Endothelial cell (in vitro differentiated cells): ENCODE results near the gene GSG1L. TPM values are rescaled to one million over a fixed set of nuclear protein-coding genes. Genes with fewer than 3 reads are reported as not detected.

Experiments
- DNase-seq: peaks from one replicate; pipeline ENCODE4 v3.0.0; 2021; ENCODE audit warnings: low spot score
- H3K27ac Mint-ChIP-seq: one replicate; pipeline ENCODE4 v1.8.0; 2021; ENCODE audit warnings: mixed read lengths, inconsistent platforms; ENCODE audit not compliant: unreplicated experiment
- H3K27me3 Mint-ChIP-seq: one replicate; pipeline ENCODE4 v1.8.0; 2021; ENCODE audit warnings: mild to moderate bottlenecking, moderate library complexity, mixed read lengths, inconsistent platforms; ENCODE audit not compliant: unreplicated experiment
- H3K36me3 Mint-ChIP-seq: one replicate; pipeline ENCODE4 v1.8.0; 2021; ENCODE audit warnings: mild to moderate bottlenecking, low read depth, mixed read lengths, inconsistent platforms; ENCODE audit not compliant: unreplicated experiment
- H3K4me1 Mint-ChIP-seq: one replicate; pipeline ENCODE4 v1.8.0; 2021; ENCODE audit warnings: mild to moderate bottlenecking, mixed read lengths, inconsistent platforms; ENCODE audit not compliant: unreplicated experiment
- H3K4me3 Mint-ChIP-seq: one replicate; pipeline ENCODE4 v1.8.0; 2021; ENCODE audit warnings: mild to moderate bottlenecking, mixed read lengths, inconsistent platforms; ENCODE audit not compliant: unreplicated experiment
- H3K9me3 Mint-ChIP-seq: one replicate; pipeline ENCODE4 v1.8.0; 2021; ENCODE audit warnings: mixed read lengths, inconsistent platforms; ENCODE audit not compliant: unreplicated experiment
- CTCF ChIP-seq: fragments of 200-600 bp; sonication (generic); IDR thresholded peaks from one replicate; pipeline ENCODE4 v1.5.0; 2021; ENCODE audit warnings: antibody characterized with exemption; ENCODE audit not compliant: unreplicated experiment
- total RNA-seq: library from RNA; stranded (reverse); fragmentation: NEBNext Ultra II Directional; extraction: Animal tissue kit (Norgen Biotek cat#: 25700); gene quantifications from one replicate; pipeline ENCODE4 v1.2.1, GENCODE V29; 2021; ENCODE audit not compliant: unreplicated experiment

The GSG1L gene
- total RNA-seq, 1 donor from 2014 or later: 0.38 TPM

- TF ChIP-seq CTCF: no peak
- H3K27ac Mint-ChIP-seq: no peak overlapping the region
Observed at GRCh38 chr16:28000314-28001169, 63.0 kb downstream of the GSG1L start.

DNA sequence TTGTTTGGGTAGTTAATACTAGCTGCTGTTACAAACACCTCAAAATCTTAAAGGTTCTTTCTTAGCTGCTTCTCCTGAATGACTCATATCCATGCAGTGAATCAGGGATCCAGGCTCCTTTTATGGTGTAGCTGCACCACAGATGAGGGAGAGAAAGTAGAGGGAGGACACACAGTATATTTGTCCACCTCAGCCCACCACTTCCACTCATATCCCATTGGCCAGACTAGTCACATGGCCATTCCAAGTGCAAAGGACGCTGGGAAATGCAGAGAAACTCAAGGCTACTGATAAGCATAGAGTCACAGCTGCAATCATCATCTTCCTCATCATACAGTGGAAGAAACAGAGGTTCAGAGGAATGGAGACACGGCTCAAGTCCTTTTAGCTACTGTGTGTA, 63.8 kb downstream of the GSG1L start:
- Mint-ChIP-seq H3K36me3 (peaks cover 3% of the 10 kb centered on the region), H3K27me3 (peaks cover 5% of the 10 kb centered on the region), H3K9me3 (no peaks in the 10 kb centered on the region), H3K27ac (no peak overlapping the region), H3K4me1 (no peaks in the 10 kb centered on the region), H3K4me3 (no peak overlapping the region)
- no peak for DNase-seq
- TF ChIP-seq CTCF: no peak

More at GRCh38 chr16:28000314-28001169, 63.0 kb downstream of the GSG1L start:
- no peak for DNase-seq
- no peaks in the 10 kb centered on the region for H3K9me3 Mint-ChIP-seq
- no peaks in the 10 kb centered on the region for H3K4me1 Mint-ChIP-seq
- peaks cover 5% of the 10 kb centered on the region for H3K27me3 Mint-ChIP-seq
- H3K4me3 Mint-ChIP-seq: no peak overlapping the region
- peaks cover 3% of the 10 kb centered on the region for H3K36me3 Mint-ChIP-seq

- Mint-ChIP-seq H3K4me3 (no peak overlapping the region), H3K4me1 (no peaks in the 10 kb centered on the region), H3K9me3 (no peaks in the 10 kb centered on the region), H3K27me3 (peaks cover 1% of the 10 kb centered on the region), H3K27ac (no peak overlapping the region), H3K36me3 (peaks cover 3% of the 10 kb centered on the region)
- no peak for TF ChIP-seq CTCF
- DNase-seq: no peak
Observed at GRCh38 chr16:27995378-27995777, 68.1 kb downstream of the GSG1L start.

GRCh38 chr16:27994686-27995085, 68.8 kb downstream of the GSG1L start:
- no peak overlapping the region for H3K27ac Mint-ChIP-seq
- no peak for TF ChIP-seq CTCF
- H3K4me3 Mint-ChIP-seq: no peak overlapping the region
- H3K9me3 Mint-ChIP-seq: no peaks in the 10 kb centered on the region
- no peaks in the 10 kb centered on the region for H3K4me1 Mint-ChIP-seq
- peaks cover 3% of the 10 kb centered on the region for H3K36me3 Mint-ChIP-seq
- H3K27me3 Mint-ChIP-seq: peaks cover 1% of the 10 kb centered on the region
- no peak for DNase-seq

DNA sequence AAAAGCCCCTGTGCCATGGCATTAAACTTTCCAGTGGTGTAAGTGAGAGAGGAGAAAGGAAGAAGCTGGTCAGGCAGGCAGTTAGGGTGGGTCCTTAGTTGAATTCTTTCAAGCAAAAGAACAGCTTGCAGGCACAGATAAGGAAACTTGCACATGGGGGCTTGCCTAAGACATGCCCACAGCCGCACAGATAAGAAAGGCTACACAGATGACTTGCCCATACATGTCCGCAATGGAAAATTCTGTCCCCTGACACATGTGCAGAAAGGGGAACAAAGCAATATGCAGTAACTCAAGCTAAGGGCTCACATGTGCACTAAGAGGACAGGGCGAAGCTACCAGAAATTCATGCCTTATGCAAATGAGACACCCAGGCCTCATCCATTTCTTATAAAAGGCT, 69.9 kb downstream of the GSG1L start:
- no peak for TF ChIP-seq CTCF
- Mint-ChIP-seq H3K36me3 (peaks cover 3% of the 10 kb centered on the region), H3K4me3 (no peak overlapping the region), H3K27me3 (peaks cover 1% of the 10 kb centered on the region), H3K9me3 (no peaks in the 10 kb centered on the region), H3K27ac (no peak overlapping the region), H3K4me1 (no peaks in the 10 kb centered on the region)
- no peak for DNase-seq
